Ecto neural progenitor cell (in vitro differentiated cells): Measurements from ENCODE around the gene DSCAM.
A peak's percentile ranks its signal among the peaks of the same experiment; 100 is the strongest.

ENCODE experiments used
- DNase-seq: peaks from one replicate; pipeline ENCODE4 v3.0.0-alpha.2; 2018; ENCODE audit warnings: low spot score

DSCAM gene

GRCh38 chr21:40177979-40178378 lies 669.0 kb downstream of the DSCAM start:
- DNase-seq, result no peak

GRCh38 chr21:40176724-40177123 lies 670.2 kb downstream of the DSCAM start:
- no peak for DNase-seq

GRCh38 chr21:40173816-40174215 lies 673.1 kb downstream of the DSCAM start:
- DNase-seq, result no peak

GRCh38 chr21:40169971-40170370 lies 677.0 kb downstream of the DSCAM start:
- DNase-seq, result no peak

GRCh38 chr21:40166291-40166843 lies 680.6 kb downstream of the DSCAM start:
- DNase-seq, result no peak

- DNase-seq, result no peak
Measured at GRCh38 chr21:40165773-40166070, 681.2 kb downstream of the DSCAM start.

GRCh38 chr21:40164905-40165772 lies 681.8 kb downstream of the DSCAM start:
- DNase-seq, result no peak

GRCh38 chr21:40162075-40162474 lies 684.9 kb downstream of the DSCAM start:
- DNase-seq, result no peak

- DNase-seq, result no peak
Measured at GRCh38 chr21:40160911-40161310, 686.0 kb downstream of the DSCAM start.

- no peak for DNase-seq
Measured at GRCh38 chr21:40158366-40158765, 688.6 kb downstream of the DSCAM start.

GRCh38 chr21:40155563-40155962 lies 691.4 kb downstream of the DSCAM start:
- no peak for DNase-seq

- DNase-seq, result no peak
Measured at GRCh38 chr21:40153351-40153750, 693.6 kb downstream of the DSCAM start.

- no peak for DNase-seq
Measured at GRCh38 chr21:40152476-40152875, 694.5 kb downstream of the DSCAM start.

- DNase-seq, result no peak
Measured at GRCh38 chr21:40151611-40152010, 695.3 kb downstream of the DSCAM start.

GRCh38 chr21:40146216-40146837 lies 700.6 kb downstream of the DSCAM start:
- DNase-seq, result no peak

- DNase-seq, result peak; percentile 74
Measured at GRCh38 chr21:40143822-40144525, 703.0 kb downstream of the DSCAM start.

- no peak for DNase-seq
Measured at GRCh38 chr21:40141621-40142020, 705.3 kb downstream of the DSCAM start.

GRCh38 chr21:40140675-40141074 lies 706.3 kb downstream of the DSCAM start:
- no peak for DNase-seq

- no peak for DNase-seq
Measured at GRCh38 chr21:40139636-40140035, 707.3 kb downstream of the DSCAM start.

GRCh38 chr21:40136571-40136970 lies 710.4 kb downstream of the DSCAM start:
- DNase-seq, result no peak

GRCh38 chr21:40134731-40135492 lies 712.0 kb downstream of the DSCAM start:
- DNase-seq, result no peak

GRCh38 chr21:40130476-40130875 lies 716.5 kb downstream of the DSCAM start:
- DNase-seq, result no peak
